ENCODE data around the gene FADD. TPM values are rescaled to one million over a fixed set of nuclear protein-coding genes. Genes with fewer than 3 reads are reported as not detected.

FADD gene
- total and polyA plus RNA-seq, 2 experiments from 2014 or later = 30.1 to 37.1 TPM

GRCh38 chr11:70250876-70251658 lies 48.0 kb downstream of the FADD start:
- no peak for DNase-seq (ENCODE audit: low read depth in 1 of 2, low spot score in 1 of 2)
- Histone ChIP-seq H3K9me3 (ENCODE audit: low read depth) (no peaks in the 10 kb centered on the region), H3K4me1 (ENCODE audit: low read depth) (no peaks in the 10 kb centered on the region), H3K4me3 (no peak overlapping the region), H3K36me3 (no peaks in the 10 kb centered on the region), H3K27me3 (no peaks in the 10 kb centered on the region), H3K27ac (no peak overlapping the region)
- TF ChIP-seq CTCF (IDR thresholded peaks at IDR 0.05; ENCODE audit: low read depth, low read length) = no peak

- Histone ChIP-seq H3K4me3 (no peak overlapping the region), H3K27me3 (no peaks in the 10 kb centered on the region), H3K36me3 (no peaks in the 10 kb centered on the region), H3K4me1 (ENCODE audit: low read depth) (no peaks in the 10 kb centered on the region), H3K27ac (no peak overlapping the region), H3K9me3 (ENCODE audit: low read depth) (no peaks in the 10 kb centered on the region)
- DNase-seq (ENCODE audit: low read depth in 1 of 2, low spot score in 1 of 2) = no peak
- no peak for TF ChIP-seq CTCF (IDR thresholded peaks at IDR 0.05; ENCODE audit: low read depth, low read length)
Measured at GRCh38 chr11:70251659-70252321, 48.7 kb downstream of the FADD start.

- H3K27ac ChIP-seq = no peak overlapping the region
- H3K4me3 ChIP-seq = no peak overlapping the region
- H3K4me1 ChIP-seq (ENCODE audit: low read depth) = no peaks in the 10 kb centered on the region
- H3K36me3 ChIP-seq = no peaks in the 10 kb centered on the region
- H3K27me3 ChIP-seq = no peaks in the 10 kb centered on the region
- no peak for DNase-seq (ENCODE audit: low read depth in 1 of 2, low spot score in 1 of 2)
- TF ChIP-seq CTCF (IDR thresholded peaks at IDR 0.05; ENCODE audit: low read depth, low read length) = no peak
- no peaks in the 10 kb centered on the region for H3K9me3 ChIP-seq (ENCODE audit: low read depth)
Measured at GRCh38 chr11:70252844-70253243, 49.7 kb downstream of the FADD start.

GRCh38 chr11:70255477-70256116 lies 52.5 kb downstream of the FADD start:
- no peak for TF ChIP-seq CTCF (IDR thresholded peaks at IDR 0.05; ENCODE audit: low read depth, low read length)
- H3K36me3 ChIP-seq = no peaks in the 10 kb centered on the region
- no peaks in the 10 kb centered on the region for H3K4me1 ChIP-seq (ENCODE audit: low read depth)
- H3K9me3 ChIP-seq (ENCODE audit: low read depth) = no peaks in the 10 kb centered on the region
- H3K4me3 ChIP-seq = no peak overlapping the region
- no peak for DNase-seq (ENCODE audit: low read depth in 1 of 2, low spot score in 1 of 2)
- H3K27me3 ChIP-seq = no peaks in the 10 kb centered on the region
- H3K27ac ChIP-seq = no peak overlapping the region

Other genes with a start within 250 kb of the FADD start
- gene ANO1, start 125.0 kb upstream of the FADD start, total RNA-seq = 0.86 and 1.2 TPM in 2 replicates
- gene ANO1, start 125.0 kb upstream of the FADD start, polyA plus RNA-seq = 0.09 TPM in 1 of 2 replicates, not detected in the other
- 33.9 and 48.1 TPM in 2 replicates for gene PPFIA1, start 67.4 kb downstream of the FADD start, total RNA-seq
- 34.1 and 47.4 TPM in 2 replicates for gene PPFIA1, start 67.4 kb downstream of the FADD start, polyA plus RNA-seq
- gene CTTN, start 195.2 kb downstream of the FADD start, total RNA-seq = 167 and 245 TPM in 2 replicates
- 72.5 and 77.9 TPM in 2 replicates for gene CTTN, start 195.2 kb downstream of the FADD start, polyA plus RNA-seq

Measured in cardiac muscle cell (in vitro differentiated cells and primary cell).